ENCODE results near the gene MAP7. TPM values are rescaled to one million over a fixed set of nuclear protein-coding genes. Genes with fewer than 3 reads are reported as not detected.
"Not testable (repeated sequence)": the region's sequence is repeated elsewhere in the genome, so short reads cannot be mapped to it uniquely, and the experiment has no call there.

The MAP7 gene
- total RNA-seq (2014; rRNA removed; shearing (Covaris generic); ENCODE audit: low replicate concordance) = 12.9 and 14.8 TPM in 2 replicates

DNA sequence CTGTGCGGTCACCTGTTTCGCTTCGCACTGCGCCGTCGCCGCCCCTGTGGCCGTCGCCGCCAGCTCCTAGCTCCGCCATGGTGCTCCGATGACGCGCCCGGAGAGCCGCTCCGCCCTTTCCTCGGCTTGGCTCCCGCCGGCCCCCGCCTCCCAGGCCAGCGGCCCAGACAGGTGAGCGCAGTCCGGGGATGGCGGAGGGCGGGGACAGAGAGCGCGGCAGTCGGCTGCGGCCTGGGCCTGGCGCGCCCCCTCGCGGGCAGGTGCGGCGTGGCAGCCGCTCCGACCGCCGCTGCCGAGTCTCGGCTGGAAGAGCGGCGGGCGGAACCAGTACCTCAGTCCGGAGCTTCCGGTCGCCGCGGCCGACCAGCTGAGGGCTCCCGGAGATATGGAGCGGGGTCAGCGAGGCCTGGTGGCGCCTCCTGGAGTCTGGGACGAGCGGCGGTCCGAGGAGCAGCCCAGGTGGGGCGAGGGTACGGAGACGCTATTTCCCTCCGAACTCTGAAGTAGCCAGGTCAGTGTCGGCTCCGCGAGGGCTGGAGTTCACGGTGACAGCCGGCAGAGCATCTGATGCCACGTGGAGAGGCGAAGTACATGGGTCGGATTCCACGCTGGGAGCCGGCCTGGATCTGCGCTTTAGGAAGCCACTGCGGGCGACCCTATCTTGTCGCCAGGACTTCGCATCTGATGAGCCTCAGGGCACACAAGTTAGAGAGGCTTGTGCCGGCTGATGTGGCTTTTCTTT lies at the start of gene MAP7:
MAP7 (minus strand) TSS at position 93 of the 742 bp plus-strand sequence; CDS start at position 79, 14 bp downstream.
- DNase-seq (ENCODE audit: low read depth) = peak; percentile 85
- in situ Hi-C loops (cut with HindIII; ENCODE audit: low pct_unique_long_range_greater_than_20kb, low sequenced_read_pairs) = no loop called here

DNA sequence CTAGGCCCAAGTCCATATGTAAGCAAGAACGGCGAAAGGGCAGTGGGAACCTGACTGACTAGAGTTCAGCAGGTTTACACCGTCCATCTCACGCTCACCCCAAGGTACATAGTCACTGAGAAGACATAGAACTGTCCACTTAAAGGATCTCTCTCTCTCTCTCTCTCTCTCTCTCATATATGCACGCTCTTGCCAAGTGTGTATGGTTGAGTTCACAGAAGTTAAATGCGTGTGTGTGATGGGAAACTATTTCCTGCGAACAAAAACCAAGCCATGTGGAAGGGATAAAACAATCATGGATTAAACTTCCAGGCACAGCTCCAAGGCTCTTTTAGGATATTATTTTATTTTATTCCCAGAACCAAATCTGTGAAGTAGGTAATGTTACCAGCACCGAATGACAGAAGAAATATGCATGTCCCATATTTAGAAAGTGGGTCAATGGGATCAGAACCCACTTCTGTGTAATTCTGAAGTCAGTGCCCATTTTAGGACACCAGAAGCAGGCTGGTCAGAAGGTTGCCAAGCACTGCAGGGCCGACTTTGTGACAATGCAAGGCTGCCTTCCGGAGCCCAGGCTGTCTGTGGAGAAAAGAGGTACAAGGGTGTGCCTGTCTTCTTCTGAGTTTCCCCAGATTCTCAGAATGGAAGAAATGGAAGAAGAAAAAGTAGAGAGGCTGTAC lies 49.2 kb upstream of the MAP7 start:
- in situ Hi-C loops (cut with HindIII; ENCODE audit: low pct_unique_long_range_greater_than_20kb, low sequenced_read_pairs) = no loop called here

DNA sequence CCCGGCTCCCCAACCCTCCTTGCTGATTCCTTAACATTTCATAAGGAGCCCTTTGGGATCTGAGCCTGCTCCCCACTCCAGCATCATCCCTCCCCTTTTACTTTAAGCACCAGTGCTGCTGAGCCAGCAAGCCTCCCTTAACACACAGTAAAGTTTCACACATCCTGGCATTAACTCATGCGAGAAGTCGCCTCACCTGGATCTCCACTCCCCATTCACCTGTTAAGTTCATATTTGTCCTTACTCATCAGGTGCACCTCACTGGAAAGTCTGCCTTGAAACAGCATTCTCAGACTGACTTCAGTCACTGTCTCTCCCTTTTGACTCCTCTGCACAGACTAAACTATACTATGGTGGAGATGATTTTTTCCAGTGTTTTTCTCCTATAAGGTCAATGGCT lies 47.8 kb upstream of the MAP7 start:
- DNase-seq (ENCODE audit: low read depth) = no peak
- in situ Hi-C loops (cut with HindIII; ENCODE audit: low pct_unique_long_range_greater_than_20kb, low sequenced_read_pairs) = no loop called here

More for the DNA sequence above, 49.2 kb upstream of the MAP7 start:
- DNase-seq (ENCODE audit: low read depth) = no peak

DNA sequence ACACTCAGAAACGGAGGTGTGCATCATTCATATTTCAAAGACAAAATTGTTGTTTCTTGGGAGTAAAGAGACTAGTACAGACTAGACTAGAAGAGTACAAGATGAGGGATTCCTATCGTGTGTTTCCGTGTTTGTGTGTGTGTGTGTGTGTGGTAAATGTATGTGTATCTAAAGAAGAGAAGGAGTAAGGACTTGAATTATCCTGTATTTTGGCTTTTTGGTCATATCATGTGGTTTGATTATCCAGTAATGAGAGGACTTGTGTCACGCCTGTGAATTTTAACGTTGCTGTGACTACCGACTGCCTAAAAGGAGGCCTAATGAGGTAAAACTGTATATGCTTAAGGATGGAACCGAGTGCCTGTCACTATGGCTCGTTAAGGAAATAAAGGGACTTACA lies 44.4 kb upstream of the MAP7 start:
- no peak for DNase-seq (ENCODE audit: low read depth)
- in situ Hi-C loops (cut with HindIII; ENCODE audit: low pct_unique_long_range_greater_than_20kb, low sequenced_read_pairs) = no loop called here

DNA sequence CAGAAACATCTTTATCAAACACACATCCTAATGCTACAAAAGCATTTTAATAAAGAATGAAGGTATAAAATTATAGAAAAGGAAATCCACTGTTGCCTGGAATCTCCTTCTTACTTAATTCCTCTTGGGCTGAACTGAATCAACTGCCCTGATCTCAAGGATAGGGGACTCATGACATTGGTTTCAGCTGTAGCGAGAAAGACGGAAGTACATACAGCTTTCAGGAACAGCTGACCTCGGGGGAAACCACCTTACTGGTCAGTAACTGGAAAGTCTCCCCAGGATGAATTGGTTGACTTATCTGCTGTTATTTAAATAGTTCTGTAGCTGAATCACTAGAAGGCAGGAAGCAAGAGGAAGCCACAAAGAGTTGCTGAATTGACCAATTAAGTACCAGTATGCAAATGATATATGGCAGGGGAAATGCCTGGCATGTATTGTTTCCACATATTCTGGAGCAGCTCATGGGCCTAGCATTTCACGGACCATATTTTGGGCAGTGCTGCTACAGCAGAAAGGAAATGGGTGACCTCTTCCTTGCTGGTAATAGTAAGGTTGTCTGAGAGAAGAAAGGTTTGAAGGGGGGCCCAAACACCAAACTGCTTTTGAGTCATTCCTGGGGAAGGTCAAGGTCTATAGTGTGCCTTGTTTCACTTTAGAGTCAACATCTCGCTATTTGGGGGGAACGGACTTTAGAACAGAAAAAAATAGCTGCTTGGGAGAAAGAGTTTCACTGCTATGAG lies 43.7 kb upstream of the MAP7 start:
- in situ Hi-C loops (cut with HindIII; ENCODE audit: low pct_unique_long_range_greater_than_20kb, low sequenced_read_pairs) = no loop called here
- DNase-seq (ENCODE audit: low read depth) = peak; percentile 96

DNA sequence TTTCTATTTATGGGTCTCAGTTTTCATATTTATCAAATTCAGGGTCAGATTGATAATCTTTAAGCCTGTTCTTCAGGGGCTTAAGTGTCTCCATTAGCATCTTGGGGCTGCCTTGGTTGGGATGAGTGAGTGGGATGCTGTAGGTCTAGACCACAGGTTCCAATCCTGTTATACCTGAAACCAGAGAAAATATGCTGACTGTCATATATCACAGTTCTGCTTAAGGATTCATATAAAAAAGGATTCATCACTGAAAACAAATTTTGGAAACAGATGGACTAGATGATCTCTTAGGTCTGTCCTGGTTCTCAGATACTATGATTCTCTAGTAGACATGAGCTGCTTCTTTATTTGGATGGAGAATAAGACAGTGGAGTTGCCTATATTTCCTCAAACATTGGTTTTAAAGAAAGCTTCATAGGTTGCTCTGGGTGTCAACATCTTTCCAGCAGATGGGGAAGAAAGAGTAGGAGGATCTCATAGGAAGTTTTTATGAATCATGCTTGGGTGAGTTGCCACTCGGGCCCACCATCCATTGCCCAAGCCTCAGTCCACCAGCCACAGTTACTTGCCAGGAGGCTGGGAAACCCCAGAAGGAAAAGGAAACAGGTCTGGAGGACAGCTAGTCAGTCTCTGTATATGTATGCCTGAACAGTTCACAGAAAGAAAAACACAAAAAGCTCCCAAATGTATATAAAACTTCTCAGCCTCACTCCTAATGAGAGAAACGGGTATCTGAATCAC lies 42.9 kb upstream of the MAP7 start:
- in situ Hi-C loops (cut with HindIII; ENCODE audit: low pct_unique_long_range_greater_than_20kb, low sequenced_read_pairs) = no loop called here
- no peak for DNase-seq (ENCODE audit: low read depth)

DNA sequence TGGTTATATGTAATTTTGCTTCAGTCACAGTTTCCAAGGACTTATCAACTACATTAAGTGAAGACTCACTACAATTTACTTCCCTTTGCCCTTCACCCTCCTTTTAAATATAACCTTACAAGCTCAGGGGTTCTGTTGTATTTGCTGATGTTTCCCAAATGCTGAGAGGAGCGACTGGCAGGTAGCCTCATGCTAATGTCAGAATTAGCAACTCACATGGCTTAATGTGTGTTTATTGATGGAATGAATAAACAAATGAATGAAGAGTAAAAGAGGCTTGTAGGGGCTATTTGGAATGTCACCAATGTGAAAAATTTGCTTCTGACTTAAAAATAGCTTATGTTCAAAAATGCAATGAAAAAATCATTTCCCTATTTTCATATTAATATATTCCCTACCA lies 41.4 kb upstream of the MAP7 start:
- no peak for DNase-seq (ENCODE audit: low read depth)
- in situ Hi-C loops (cut with HindIII; ENCODE audit: low pct_unique_long_range_greater_than_20kb, low sequenced_read_pairs) = no loop called here

DNA sequence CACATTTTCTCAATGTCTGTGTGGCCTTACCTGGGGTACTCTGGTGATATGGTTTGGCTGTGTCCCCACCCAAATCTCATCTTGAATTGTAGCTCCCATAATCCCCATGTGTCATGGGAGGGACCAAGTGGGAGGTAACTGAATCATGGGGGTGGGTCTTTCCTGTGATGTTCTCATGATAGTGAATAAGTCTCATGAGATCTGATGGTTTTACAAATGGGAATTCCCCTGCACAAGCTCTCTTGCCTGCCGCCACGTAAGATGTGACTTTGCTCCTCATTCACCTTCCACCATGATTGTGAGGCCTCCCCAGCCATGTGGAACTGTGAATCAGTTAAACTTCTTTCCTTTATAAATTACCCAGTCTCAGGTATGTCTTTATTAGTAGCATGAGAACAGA lies 40.6 kb upstream of the MAP7 start:
- DNase-seq (ENCODE audit: low read depth); in situ Hi-C loops (cut with HindIII; ENCODE audit: low pct_unique_long_range_greater_than_20kb, low sequenced_read_pairs): not testable (repeated sequence)

DNA sequence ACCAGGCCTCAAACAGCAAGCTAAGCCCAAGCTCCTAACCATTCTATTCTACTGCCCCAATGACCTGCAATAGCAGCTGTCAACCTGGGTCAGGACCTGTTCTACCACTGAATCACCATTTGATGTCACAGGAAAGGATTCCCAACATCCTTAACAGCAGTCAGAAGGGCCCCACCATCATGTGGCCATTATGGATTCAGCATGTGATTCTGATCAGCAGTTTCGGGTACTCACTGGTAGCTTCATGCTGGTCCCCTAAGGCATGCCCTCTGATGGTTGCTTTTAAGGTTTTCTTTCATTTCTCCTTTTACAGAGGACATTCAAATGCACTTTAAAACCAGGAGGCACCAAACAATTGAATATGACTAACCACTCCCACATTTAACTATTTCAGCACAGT lies 37.3 kb upstream of the MAP7 start:
- no peak for DNase-seq (ENCODE audit: low read depth)
- in situ Hi-C loops (cut with HindIII; ENCODE audit: low pct_unique_long_range_greater_than_20kb, low sequenced_read_pairs) = no loop called here

DNA sequence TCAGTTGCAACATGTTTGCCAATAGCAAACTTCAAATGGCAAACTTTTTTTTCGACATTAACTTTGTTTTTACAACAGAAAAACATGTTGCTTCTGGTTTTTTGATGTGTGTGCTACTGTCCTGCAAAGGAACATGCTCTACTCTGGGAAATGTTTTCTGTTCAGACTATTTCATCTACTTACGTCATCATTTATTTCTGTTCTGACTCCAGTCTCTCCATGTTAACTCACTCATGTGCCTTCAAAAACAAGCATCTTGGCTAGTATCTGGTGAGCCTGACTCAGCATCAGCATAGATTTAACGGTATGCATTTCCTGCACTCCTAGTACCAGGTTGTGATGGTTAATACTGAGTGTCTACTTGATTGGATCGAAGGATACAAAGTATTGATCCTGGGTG lies 36.1 kb upstream of the MAP7 start:
- DNase-seq (ENCODE audit: low read depth) = peak; percentile 48

DNA sequence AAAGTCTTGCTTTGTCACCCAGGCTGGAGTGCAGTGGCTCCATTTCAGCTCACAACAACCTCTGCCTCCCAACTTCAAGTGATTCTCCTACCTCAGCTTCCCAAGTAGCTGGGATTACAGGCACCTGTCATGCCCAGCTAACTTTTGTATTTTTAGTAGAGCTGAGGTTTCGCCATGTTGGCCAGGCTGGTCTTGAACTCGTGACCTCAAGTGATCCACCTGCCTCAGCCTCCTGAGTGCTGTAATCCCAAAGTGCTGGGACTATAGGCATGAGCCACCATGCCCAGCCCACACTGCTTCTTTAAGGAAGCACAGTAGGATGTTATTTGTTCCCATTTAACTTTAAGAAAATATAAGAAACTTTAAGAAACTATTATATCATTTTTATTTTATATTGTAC lies 35.3 kb upstream of the MAP7 start:
- DNase-seq (ENCODE audit: low read depth); in situ Hi-C loops (cut with HindIII; ENCODE audit: low pct_unique_long_range_greater_than_20kb, low sequenced_read_pairs): not testable (repeated sequence)

More for the DNA sequence above, 36.1 kb upstream of the MAP7 start:
- in situ Hi-C loops (cut with HindIII; ENCODE audit: low pct_unique_long_range_greater_than_20kb, low sequenced_read_pairs) = no loop called here

DNA sequence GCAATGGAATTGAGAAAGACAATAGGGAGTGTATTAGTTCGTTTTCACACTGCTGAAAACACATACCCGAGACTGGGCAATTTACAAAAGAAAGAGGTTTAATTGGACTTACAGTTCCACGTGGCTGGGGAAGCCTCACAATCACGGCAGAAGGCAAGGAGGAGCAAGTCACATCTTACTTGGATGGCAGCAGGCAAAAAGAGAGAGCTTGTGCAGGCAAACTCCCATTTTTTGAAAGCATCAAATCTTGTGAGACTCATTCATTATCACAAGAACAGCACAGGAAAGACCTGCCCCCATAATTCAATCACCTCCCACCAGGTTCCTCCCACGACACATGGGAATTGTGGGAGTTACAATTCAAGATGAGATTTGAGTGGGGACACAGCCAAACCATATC lies 34.1 kb upstream of the MAP7 start:
- in situ Hi-C loops (cut with HindIII; ENCODE audit: low pct_unique_long_range_greater_than_20kb, low sequenced_read_pairs); DNase-seq (ENCODE audit: low read depth): not testable (repeated sequence)

DNA sequence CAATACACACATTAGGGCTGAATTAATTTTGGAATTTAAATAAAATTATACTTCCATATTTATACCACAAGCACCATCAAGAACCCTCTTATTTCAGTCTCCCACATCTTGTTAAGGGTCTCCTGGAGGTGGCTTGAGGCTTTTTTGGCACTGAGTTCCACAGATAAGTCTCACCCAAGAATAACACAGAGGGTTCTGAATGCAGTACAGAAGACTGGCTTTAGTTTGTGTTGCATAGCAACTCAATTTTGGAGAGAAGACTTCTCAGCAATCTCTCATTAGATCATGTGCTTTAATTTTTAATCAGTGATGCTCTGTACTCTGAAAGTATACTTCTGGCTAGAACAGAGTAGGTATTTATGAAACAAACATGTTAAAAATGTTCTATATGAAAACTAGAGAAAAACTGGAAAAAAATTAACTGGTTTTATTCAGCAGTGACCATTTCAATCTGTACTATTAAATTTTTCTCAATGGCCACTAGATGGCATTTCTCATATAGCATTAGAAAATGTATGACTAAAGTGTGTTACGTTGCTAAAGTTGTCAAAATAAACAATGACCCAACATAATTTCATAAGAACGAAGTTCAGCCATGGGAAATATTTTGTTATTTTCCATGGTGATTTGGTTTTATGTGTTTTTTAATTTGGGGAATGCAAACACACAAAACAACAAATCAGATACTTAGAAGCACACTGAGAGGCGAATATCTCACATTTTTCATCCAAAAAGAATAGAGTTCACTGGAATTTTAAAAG lies 32.7 kb upstream of the MAP7 start:
- peak; percentile 61 for DNase-seq (ENCODE audit: low read depth)
- in situ Hi-C loops (cut with HindIII; ENCODE audit: low pct_unique_long_range_greater_than_20kb, low sequenced_read_pairs) = no loop called here

DNA sequence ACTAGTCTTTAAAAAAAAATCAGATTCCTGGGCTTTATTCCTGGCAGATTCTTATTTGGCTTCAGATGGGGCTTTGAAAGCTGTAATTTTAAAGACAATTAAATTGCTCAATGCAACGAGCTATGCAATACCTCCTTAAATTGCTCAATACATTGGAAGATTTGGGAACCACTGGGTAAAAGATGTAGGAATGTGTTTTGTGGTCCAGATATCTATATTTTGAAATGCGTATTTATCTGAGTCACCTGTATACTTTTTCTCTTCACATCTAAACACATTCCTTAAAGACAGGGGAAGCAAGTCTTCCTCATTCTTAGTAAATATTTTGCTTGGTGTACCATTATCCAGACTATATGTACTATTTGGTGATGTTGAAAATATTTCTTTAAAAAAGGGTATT lies 29.6 kb upstream of the MAP7 start:
- in situ Hi-C loops (cut with HindIII; ENCODE audit: low pct_unique_long_range_greater_than_20kb, low sequenced_read_pairs) = no loop called here
- DNase-seq (ENCODE audit: low read depth) = no peak

DNA sequence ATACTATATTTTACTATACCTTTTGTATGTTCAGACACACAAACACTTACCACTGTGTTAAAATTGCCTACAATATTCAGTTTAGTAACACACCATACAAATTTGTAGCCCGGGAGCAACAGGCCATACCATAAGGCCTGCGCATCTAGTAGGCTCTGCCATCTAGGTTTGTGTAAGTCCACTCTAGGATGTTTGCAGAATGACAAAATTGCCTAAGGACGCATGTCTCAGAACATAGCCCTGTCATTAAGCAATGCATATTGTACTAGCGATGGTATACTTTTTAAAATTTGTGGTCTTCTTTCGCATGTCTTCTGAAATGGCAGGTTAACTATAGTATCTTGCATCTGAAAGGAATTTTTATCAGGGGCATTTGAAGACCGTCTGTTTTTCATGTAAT lies 26.6 kb upstream of the MAP7 start:
- in situ Hi-C loops (cut with HindIII; ENCODE audit: low pct_unique_long_range_greater_than_20kb, low sequenced_read_pairs) = no loop called here
- no peak for DNase-seq (ENCODE audit: low read depth)

DNA sequence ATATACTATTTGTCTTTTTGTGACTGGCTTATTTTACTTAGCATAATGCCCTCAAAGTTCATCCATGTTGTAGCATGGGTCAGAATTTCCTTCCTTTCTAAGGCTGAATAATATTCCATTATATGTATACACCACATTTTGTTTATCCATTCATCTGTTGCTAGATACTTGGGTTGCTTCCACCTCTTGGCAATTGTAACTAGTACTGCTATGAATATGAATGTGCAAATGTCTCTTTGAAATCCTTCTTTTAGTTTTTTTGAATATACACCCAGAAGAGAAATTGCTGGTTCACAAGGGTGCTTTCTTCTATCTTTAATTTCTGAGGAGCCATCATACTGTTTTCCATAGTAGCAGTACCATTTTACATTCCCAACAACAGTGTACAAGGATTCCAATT lies 21.3 kb upstream of the MAP7 start:
- in situ Hi-C loops (cut with HindIII; ENCODE audit: low pct_unique_long_range_greater_than_20kb, low sequenced_read_pairs) = no loop called here
- no peak for DNase-seq (ENCODE audit: low read depth)

DNA sequence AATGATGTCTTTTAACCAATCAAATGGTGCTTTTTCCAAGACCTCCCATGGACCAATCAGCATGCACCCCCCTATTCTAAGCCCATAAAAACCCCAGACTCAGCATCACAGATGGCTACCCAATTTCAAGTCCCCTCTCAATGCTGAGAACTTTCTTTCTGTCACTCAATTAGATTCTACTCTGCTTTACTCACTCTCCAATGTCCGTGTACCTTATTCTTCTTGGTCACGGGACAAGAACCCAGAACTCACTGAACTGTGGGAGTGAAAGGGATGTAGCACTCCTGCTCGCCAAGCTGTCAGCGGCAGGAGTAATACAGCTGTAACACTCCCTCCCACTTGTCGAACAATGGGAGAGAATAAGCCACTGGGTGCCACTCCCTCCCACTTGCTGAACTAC lies 20.8 kb upstream of the MAP7 start:
- DNase-seq (ENCODE audit: low read depth) = no peak
- in situ Hi-C loops (cut with HindIII; ENCODE audit: low pct_unique_long_range_greater_than_20kb, low sequenced_read_pairs) = no loop called here

DNA sequence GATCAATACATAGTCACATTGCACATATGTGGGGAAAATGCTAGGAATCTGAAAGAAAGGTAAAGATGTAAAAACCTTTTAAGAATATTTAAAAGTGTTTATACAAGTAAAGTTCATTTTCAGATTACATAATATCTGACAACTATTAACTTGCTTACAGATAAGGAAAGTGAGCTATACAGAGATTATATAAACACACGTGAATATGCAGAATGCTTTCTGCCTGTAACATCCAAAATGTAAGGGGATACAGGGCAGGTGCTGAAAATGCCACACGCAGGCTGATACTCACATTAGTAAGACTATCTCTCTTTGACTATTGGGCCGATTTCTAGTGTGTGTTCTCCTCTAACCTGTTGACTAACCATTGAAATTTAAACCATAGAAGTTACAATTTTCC lies 17.9 kb upstream of the MAP7 start:
- DNase-seq (ENCODE audit: low read depth) = no peak
- in situ Hi-C loops (cut with HindIII; ENCODE audit: low pct_unique_long_range_greater_than_20kb, low sequenced_read_pairs) = no loop called here

All from Caki2 (cell line).